CD4-positive, alpha-beta T cell treated with Interleukin-4 for 4 hours (primary cell): ENCODE measurements around the gene PRDM5.

Experiments
- DNase-seq: peaks from one replicate; pipeline ENCODE4 v3.0.0-alpha.2; 2020

The PRDM5 gene

GRCh38 chr4:120853161-120853935, 69.2 kb downstream of the PRDM5 start:
- no peak for DNase-seq

- no peak for DNase-seq
These were observed 72.4 kb downstream of the PRDM5 start for GRCh38 chr4:120850018-120850599.

GRCh38 chr4:120847019-120847582, 75.4 kb downstream of the PRDM5 start:
- no peak for DNase-seq

- no peak for DNase-seq
These were observed 78.0 kb downstream of the PRDM5 start for GRCh38 chr4:120844528-120844921.

- no peak for DNase-seq
These were observed 78.5 kb downstream of the PRDM5 start for GRCh38 chr4:120843849-120844527.

- DNase-seq = no peak
These were observed 80.5 kb downstream of the PRDM5 start for GRCh38 chr4:120842031-120842430.

- no peak for DNase-seq
These were observed 80.9 kb downstream of the PRDM5 start for GRCh38 chr4:120841580-120841979.

GRCh38 chr4:120839974-120840751, 82.4 kb downstream of the PRDM5 start:
- no peak for DNase-seq

- no peak for DNase-seq
These were observed 83.1 kb downstream of the PRDM5 start for GRCh38 chr4:120839334-120839973.

- DNase-seq = no peak
These were observed 83.7 kb downstream of the PRDM5 start for GRCh38 chr4:120838784-120839183.

- DNase-seq = no peak
These were observed 84.9 kb downstream of the PRDM5 start for GRCh38 chr4:120837656-120838055.

GRCh38 chr4:120835342-120835741, 87.2 kb downstream of the PRDM5 start:
- DNase-seq = no peak

GRCh38 chr4:120830204-120830603, 92.3 kb downstream of the PRDM5 start:
- no peak for DNase-seq

GRCh38 chr4:120829113-120829831, 93.3 kb downstream of the PRDM5 start:
- DNase-seq = no peak

- DNase-seq = no peak
These were observed 95.7 kb downstream of the PRDM5 start for GRCh38 chr4:120826853-120827252.

GRCh38 chr4:120826449-120826848, 96.1 kb downstream of the PRDM5 start:
- no peak for DNase-seq

GRCh38 chr4:120824946-120825345, 97.6 kb downstream of the PRDM5 start:
- DNase-seq = no peak

- DNase-seq = no peak
These were observed 100.5 kb downstream of the PRDM5 start for GRCh38 chr4:120821977-120822376.

- DNase-seq = no peak
These were observed 101.5 kb downstream of the PRDM5 start for GRCh38 chr4:120821029-120821428.

GRCh38 chr4:120819805-120820437, 102.6 kb downstream of the PRDM5 start:
- no peak for DNase-seq

GRCh38 chr4:120816296-120816965, 106.1 kb downstream of the PRDM5 start:
- no peak for DNase-seq
